CD14-positive monocyte (primary cell): ENCODE results near the gene SECTM1. TPM values are rescaled to one million over a fixed set of nuclear protein-coding genes. Genes with fewer than 3 reads are reported as not detected.
A peak's percentile ranks its signal among the peaks of the same experiment; 100 is the strongest.

Source experiments
- DNase-seq, 3 donors: peaks; one replicate each; pipeline ENCODE4 v3.0.0-alpha.2; 2011 to 2022
- H2AFZ ChIP-seq: 2 replicates; pipeline ENCODE4 v1.6.0; 2012; ENCODE audit warnings: mild to moderate bottlenecking, low read depth, low read length, inconsistent platforms; ENCODE audit not compliant: insufficient read depth, poor library complexity, severe bottlenecking
- H3K27ac ChIP-seq, 2 donors: 1 replicate in 1 of 2; 2 replicates in 1 of 2; pipeline ENCODE4 v1.5.1; 2012 to 2013; ENCODE audit warnings: low read length in 2 of 2, control low read depth in 1 of 2, inconsistent platforms in 1 of 2, low read depth in 1 of 2, mild to moderate bottlenecking in 1 of 2
- H3K27me3 ChIP-seq, 2 donors: one replicate each; pipeline versions ENCODE4 v1.6.0 to v1.6.1; 2011 to 2013; ENCODE audit warnings: low read length in 2 of 2; ENCODE audit not compliant: control insufficient read depth in 2 of 2, insufficient read depth in 2 of 2
- H3K36me3 ChIP-seq, 2 donors: replicated peaks in 1 of 2; 1 replicate in 1 of 2; 2 replicates in 1 of 2; pipeline versions ENCODE4 v1.5.1 to v1.6.1; 2012 to 2013; ENCODE audit warnings: low read length in 2 of 2, control low read depth in 1 of 2, inconsistent platforms in 1 of 2, mild to moderate bottlenecking in 1 of 2; ENCODE audit not compliant: insufficient read depth in 2 of 2, control insufficient read depth in 1 of 2
- H3K4me1 ChIP-seq, 2 donors: 1 replicate in 1 of 2; 2 replicates in 1 of 2; pipeline versions ENCODE4 v1.5.1 to v1.6.1; 2012 to 2013; ENCODE audit warnings: low read length in 2 of 2, control low read depth in 1 of 2, inconsistent platforms in 1 of 2, mild to moderate bottlenecking in 1 of 2, moderate library complexity in 1 of 2; ENCODE audit not compliant: insufficient read depth in 2 of 2, control insufficient read depth in 1 of 2
- H3K4me2 ChIP-seq: replicated peaks from 2 replicates; pipeline ENCODE3; 2012; ENCODE audit warnings: low read length, moderate library complexity, mild to moderate bottlenecking; ENCODE audit not compliant: poor library complexity, severe bottlenecking; ENCODE audit errors: extremely low read depth
- H3K4me3 ChIP-seq, 3 experiments: fragments of 200-600 bp in 1 of 3; sonication (generic) in 1 of 3; replicated peaks in 1 of 3; 1 replicate in 2 of 3; 2 replicates in 1 of 3; pipeline ENCODE4 v1.5.1; 2011 to 2013; ENCODE audit warnings: low read length in 3 of 3, mild to moderate bottlenecking in 3 of 3, control low read depth in 2 of 3, low read depth in 2 of 3, inconsistent platforms in 1 of 3, moderate library complexity in 1 of 3
- H3K79me2 ChIP-seq: 2 replicates; pipeline ENCODE4 v1.6.0; 2012; ENCODE audit warnings: mild to moderate bottlenecking, control low read depth, inconsistent platforms, low read length, moderate library complexity; ENCODE audit not compliant: insufficient read depth
- H3K9ac ChIP-seq: 2 replicates; pipeline ENCODE4 v1.6.0; 2017; ENCODE audit warnings: low read length, mild to moderate bottlenecking; ENCODE audit not compliant: insufficient read depth, poor library complexity, severe bottlenecking
- H3K9me3 ChIP-seq, 2 donors: replicated peaks in 1 of 2; 1 replicate in 1 of 2; 2 replicates in 1 of 2; pipeline versions ENCODE4 v1.5.1 to v1.6.1; 2012 to 2013; ENCODE audit warnings: low read length in 2 of 2, control low read depth in 1 of 2; ENCODE audit not compliant: control insufficient read depth in 1 of 2, insufficient read depth in 1 of 2
- H4K20me1 ChIP-seq: 2 replicates; pipeline ENCODE4 v1.6.0; 2012; ENCODE audit warnings: mild to moderate bottlenecking, low read length, control low read depth, moderate library complexity; ENCODE audit not compliant: insufficient read depth
- H3K27ac Mint-ChIP-seq, 7 donors: one replicate each; pipeline ENCODE4 v1.8.0; 2020; ENCODE audit warnings: mild to moderate bottlenecking in 7 of 7, mixed read lengths in 7 of 7, moderate library complexity in 6 of 7, inconsistent platforms in 2 of 7
- H3K27me3 Mint-ChIP-seq, 3 donors: one replicate each; pipeline ENCODE4 v1.8.0; 2021 to 2022; ENCODE audit warnings: low read depth in 3 of 3, mild to moderate bottlenecking in 3 of 3, mixed read lengths in 3 of 3, moderate library complexity in 3 of 3, inconsistent platforms in 1 of 3
- H3K36me3 Mint-ChIP-seq, 2 donors: one replicate each; pipeline ENCODE4 v1.8.0; 2020; ENCODE audit warnings: mixed read lengths in 2 of 2, inconsistent platforms in 1 of 2, mild to moderate bottlenecking in 1 of 2
- H3K4me1 Mint-ChIP-seq: one replicate; pipeline ENCODE4 v1.8.0; 2020; ENCODE audit warnings: mild to moderate bottlenecking, mixed read lengths
- H3K4me3 Mint-ChIP-seq, 2 donors: one replicate each; pipeline ENCODE4 v1.8.0; 2020; ENCODE audit warnings: mild to moderate bottlenecking in 2 of 2, mixed read lengths in 2 of 2, moderate library complexity in 1 of 2
- H3K9me3 Mint-ChIP-seq, 7 donors: one replicate each; pipeline ENCODE4 v1.8.0; 2020 to 2022; ENCODE audit warnings: mixed read lengths in 7 of 7, mild to moderate bottlenecking in 6 of 7, moderate library complexity in 6 of 7, inconsistent platforms in 2 of 7
- CTCF ChIP-seq: fragments of 200-600 bp; IDR thresholded peaks from one replicate; pipeline ENCODE4 v1.8.0; 2022; ENCODE audit warnings: antibody characterized with exemption, mild to moderate bottlenecking
- WGBS: methylation state at CpG from one replicate; pipeline ENCODE4 v1.1.5; 2013; ENCODE audit warnings: missing lambda C conversion rate; ENCODE audit not compliant: insufficient coverage; 5-methylcytosine and 5-hydroxymethylcytosine counted together
- intact Hi-C, 2 donors: fragments of 100-400 bp; cut with micrococcal nuclease; formaldehyde crosslinking; loops; one replicate each; pipeline versions ENCODE4 v1.15.0 to v1.15.1; 2023
- polyA plus RNA-seq, 3 donors: library from polyadenylated mRNA; depleted of rRNA in 1 of 3; unstranded in 2 of 3; stranded (reverse) in 1 of 3; fragments of 300-500 nt in 2 of 3; fragments of >200 nt in 1 of 3; fragmentation: Illumina TruSeq in 2 of 3; gene quantifications; 1 replicate in 2 of 3; 2 replicates in 1 of 3; pipeline ENCODE4 v1.2.3, GENCODE V29; 2012 to 2021

Gene SECTM1
- polyA plus RNA-seq, 3 donors: 136 to 209 (median 188) TPM

GRCh38 chr17:82331345-82331939 is 2.1 kb downstream of the SECTM1 start:
- Histone ChIP-seq H2AFZ (no peak overlapping the region), H3K79me2 (peaks cover 34% of the 10 kb centered on the region), H4K20me1 (peaks cover 64% of the 10 kb centered on the region), H3K27ac (no peak overlapping the region), H3K36me3 (peaks cover 2 to 22% of the 10 kb centered on the region in 2 donors), H3K4me1 (peaks cover 36 to 61% of the 10 kb centered on the region in 2 donors), H3K9ac (no peak overlapping the region), H3K4me3 (peak overlapping the region in 1 of 3 experiments; percentile 92), H3K27me3 (no peaks in the 10 kb centered on the region), H3K4me2 (no peak overlapping the region), H3K9me3 (no peaks in the 10 kb centered on the region)
- no peak for TF ChIP-seq CTCF
- DNase-seq: no peak
- intact Hi-C loops: loop anchor here in 1 of 2 donors (5.0 kb wide), 1 partner anchor 34 kb away; no protein-coding TSS in a partner anchor
- 97% methylated on average over 23 of the region's 25 CpGs for WGBS
- Mint-ChIP-seq H3K4me1 (peaks cover 43% of the 10 kb centered on the region), H3K4me3 (peak overlapping the region in 1 of 2 donors; percentile 96), H3K9me3 (peaks cover 0 to 3% (median 0%) of the 10 kb centered on the region in 7 donors), H3K27ac (no peak overlapping the region), H3K27me3 (peaks cover 15 to 36% (median 16%) of the 10 kb centered on the region in 3 donors), H3K36me3 (peaks cover 14 to 18% of the 10 kb centered on the region in 2 donors)

GRCh38 chr17:82330322-82331239 is 3.0 kb downstream of the SECTM1 start:
- Histone ChIP-seq H3K4me3 (no peak overlapping the region), H3K27me3 (no peaks in the 10 kb centered on the region), H2AFZ (no peak overlapping the region), H3K9me3 (no peaks in the 10 kb centered on the region), H3K27ac (no peak overlapping the region), H3K4me1 (peaks cover 30 to 55% of the 10 kb centered on the region in 2 donors), H3K9ac (no peak overlapping the region), H4K20me1 (peaks cover 73% of the 10 kb centered on the region), H3K36me3 (peaks cover 5 to 30% of the 10 kb centered on the region in 2 donors), H3K79me2 (peaks cover 34% of the 10 kb centered on the region), H3K4me2 (peak overlapping the region; percentile 19)
- intact Hi-C loops: loop anchor here in 1 of 2 donors (5.0 kb wide), 1 partner anchor 33 kb away; no protein-coding TSS in a partner anchor
- Mint-ChIP-seq H3K4me3 (peak overlapping the region in 1 of 2 donors; percentile 42), H3K27ac (peak overlapping the region in 1 of 7 donors; percentile 3), H3K9me3 (peaks cover 0 to 3% (median 0%) of the 10 kb centered on the region in 7 donors), H3K4me1 (peaks cover 37% of the 10 kb centered on the region), H3K36me3 (peaks cover 18 to 26% of the 10 kb centered on the region in 2 donors), H3K27me3 (peaks cover 15 to 36% (median 16%) of the 10 kb centered on the region in 3 donors)
- no peak for TF ChIP-seq CTCF
- DNase-seq: no peak
- 54% methylated on average over 17 of the region's 28 CpGs for WGBS
